ENCODE measurements around the gene TMEM131. TPM values are rescaled to one million over a fixed set of nuclear protein-coding genes. Genes with fewer than 3 reads are reported as not detected.

TMEM131 gene
- total and polyA plus RNA-seq, 2 of the 8 experiments (the other 6 are each of a cell fraction or from before 2014, with no cell fraction given): 9.7 to 22.9 TPM

DNA sequence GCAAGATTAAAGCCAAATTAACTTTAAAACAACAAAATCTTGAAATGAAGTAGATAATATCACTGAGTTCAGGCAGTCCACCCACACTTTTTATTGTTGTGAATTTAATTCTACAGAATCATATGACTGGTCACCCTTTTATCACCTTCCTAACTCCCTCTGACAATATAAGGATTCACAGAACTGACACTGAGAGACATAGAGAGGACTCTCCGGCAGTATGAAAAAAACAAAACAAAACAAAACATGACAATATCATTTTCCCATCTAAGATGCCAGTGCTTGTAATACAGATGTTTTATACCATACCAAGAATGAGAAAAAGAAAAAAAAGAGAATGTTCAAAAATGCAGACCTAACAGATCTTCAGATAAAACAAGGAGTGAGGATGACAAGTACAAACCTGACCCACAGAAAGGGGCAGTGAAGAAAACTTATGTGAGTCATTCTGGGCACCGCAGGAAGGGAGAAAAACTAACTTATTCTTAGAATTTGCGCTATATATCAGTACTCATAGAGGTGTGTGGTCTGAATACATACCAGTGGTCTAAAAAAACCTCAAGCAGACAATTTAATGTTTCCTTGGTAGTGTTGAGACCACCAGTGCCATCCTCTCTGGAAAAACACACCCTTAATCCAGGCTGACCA is 145.7 kb downstream of the TMEM131 start (continued):
- TF ChIP-seq, protein P1, sequence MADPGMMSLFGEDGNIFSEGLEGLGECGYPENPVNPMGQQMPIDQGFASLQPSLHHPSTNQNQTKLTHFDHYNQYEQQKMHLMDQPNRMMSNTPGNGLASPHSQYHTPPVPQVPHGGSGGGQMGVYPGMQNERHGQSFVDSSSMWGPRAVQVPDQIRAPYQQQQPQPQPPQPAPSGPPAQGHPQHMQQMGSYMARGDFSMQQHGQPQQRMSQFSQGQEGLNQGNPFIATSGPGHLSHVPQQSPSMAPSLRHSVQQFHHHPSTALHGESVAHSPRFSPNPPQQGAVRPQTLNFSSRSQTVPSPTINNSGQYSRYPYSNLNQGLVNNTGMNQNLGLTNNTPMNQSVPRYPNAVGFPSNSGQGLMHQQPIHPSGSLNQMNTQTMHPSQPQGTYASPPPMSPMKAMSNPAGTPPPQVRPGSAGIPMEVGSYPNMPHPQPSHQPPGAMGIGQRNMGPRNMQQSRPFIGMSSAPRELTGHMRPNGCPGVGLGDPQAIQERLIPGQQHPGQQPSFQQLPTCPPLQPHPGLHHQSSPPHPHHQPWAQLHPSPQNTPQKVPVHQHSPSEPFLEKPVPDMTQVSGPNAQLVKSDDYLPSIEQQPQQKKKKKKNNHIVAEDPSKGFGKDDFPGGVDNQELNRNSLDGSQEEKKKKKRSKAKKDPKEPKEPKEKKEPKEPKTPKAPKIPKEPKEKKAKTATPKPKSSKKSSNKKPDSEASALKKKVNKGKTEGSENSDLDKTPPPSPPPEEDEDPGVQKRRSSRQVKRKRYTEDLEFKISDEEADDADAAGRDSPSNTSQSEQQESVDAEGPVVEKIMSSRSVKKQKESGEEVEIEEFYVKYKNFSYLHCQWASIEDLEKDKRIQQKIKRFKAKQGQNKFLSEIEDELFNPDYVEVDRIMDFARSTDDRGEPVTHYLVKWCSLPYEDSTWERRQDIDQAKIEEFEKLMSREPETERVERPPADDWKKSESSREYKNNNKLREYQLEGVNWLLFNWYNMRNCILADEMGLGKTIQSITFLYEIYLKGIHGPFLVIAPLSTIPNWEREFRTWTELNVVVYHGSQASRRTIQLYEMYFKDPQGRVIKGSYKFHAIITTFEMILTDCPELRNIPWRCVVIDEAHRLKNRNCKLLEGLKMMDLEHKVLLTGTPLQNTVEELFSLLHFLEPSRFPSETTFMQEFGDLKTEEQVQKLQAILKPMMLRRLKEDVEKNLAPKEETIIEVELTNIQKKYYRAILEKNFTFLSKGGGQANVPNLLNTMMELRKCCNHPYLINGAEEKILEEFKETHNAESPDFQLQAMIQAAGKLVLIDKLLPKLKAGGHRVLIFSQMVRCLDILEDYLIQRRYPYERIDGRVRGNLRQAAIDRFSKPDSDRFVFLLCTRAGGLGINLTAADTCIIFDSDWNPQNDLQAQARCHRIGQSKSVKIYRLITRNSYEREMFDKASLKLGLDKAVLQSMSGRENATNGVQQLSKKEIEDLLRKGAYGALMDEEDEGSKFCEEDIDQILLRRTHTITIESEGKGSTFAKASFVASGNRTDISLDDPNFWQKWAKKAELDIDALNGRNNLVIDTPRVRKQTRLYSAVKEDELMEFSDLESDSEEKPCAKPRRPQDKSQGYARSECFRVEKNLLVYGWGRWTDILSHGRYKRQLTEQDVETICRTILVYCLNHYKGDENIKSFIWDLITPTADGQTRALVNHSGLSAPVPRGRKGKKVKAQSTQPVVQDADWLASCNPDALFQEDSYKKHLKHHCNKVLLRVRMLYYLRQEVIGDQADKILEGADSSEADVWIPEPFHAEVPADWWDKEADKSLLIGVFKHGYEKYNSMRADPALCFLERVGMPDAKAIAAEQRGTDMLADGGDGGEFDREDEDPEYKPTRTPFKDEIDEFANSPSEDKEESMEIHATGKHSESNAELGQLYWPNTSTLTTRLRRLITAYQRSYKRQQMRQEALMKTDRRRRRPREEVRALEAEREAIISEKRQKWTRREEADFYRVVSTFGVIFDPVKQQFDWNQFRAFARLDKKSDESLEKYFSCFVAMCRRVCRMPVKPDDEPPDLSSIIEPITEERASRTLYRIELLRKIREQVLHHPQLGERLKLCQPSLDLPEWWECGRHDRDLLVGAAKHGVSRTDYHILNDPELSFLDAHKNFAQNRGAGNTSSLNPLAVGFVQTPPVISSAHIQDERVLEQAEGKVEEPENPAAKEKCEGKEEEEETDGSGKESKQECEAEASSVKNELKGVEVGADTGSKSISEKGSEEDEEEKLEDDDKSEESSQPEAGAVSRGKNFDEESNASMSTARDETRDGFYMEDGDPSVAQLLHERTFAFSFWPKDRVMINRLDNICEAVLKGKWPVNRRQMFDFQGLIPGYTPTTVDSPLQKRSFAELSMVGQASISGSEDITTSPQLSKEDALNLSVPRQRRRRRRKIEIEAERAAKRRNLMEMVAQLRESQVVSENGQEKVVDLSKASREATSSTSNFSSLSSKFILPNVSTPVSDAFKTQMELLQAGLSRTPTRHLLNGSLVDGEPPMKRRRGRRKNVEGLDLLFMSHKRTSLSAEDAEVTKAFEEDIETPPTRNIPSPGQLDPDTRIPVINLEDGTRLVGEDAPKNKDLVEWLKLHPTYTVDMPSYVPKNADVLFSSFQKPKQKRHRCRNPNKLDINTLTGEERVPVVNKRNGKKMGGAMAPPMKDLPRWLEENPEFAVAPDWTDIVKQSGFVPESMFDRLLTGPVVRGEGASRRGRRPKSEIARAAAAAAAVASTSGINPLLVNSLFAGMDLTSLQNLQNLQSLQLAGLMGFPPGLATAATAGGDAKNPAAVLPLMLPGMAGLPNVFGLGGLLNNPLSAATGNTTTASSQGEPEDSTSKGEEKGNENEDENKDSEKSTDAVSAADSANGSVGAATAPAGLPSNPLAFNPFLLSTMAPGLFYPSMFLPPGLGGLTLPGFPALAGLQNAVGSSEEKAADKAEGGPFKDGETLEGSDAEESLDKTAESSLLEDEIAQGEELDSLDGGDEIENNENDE (IDR thresholded peaks at IDR 0.05; ENCODE audit: insufficient replicate concordance, low read length): no peak
- TF ChIP-seq SP2 (IDR thresholded peaks at IDR 0.05; ENCODE audit: low read length) (no peak), SAP30 (IDR thresholded peaks at IDR 0.05; ENCODE audit: insufficient read depth, insufficient replicate concordance, low read length) (no peak), BCL11A (IDR thresholded peaks at IDR 0.05; ENCODE audit: low read depth in 2 of 2, low read length in 2 of 2) (no peak), CHD2 (IDR thresholded peaks at IDR 0.05; ENCODE audit: low read length) (no peak), KDM5A (IDR thresholded peaks at IDR 0.05; ENCODE audit: low read length) (no peak), EP300 (IDR thresholded peaks at IDR 0.05; ENCODE audit: borderline replicate concordance in 1 of 2, low read depth in 2 of 2, low read length in 2 of 2) (no peak), CBX8 (IDR thresholded peaks at IDR 0.05; ENCODE audit: borderline replicate concordance, low read depth, low read length) (no peak), RBBP5 (IDR thresholded peaks at IDR 0.05; ENCODE audit: borderline replicate concordance, low read depth, low read length) (no peak), FOSL1 (IDR thresholded peaks at IDR 0.05; ENCODE audit: insufficient read depth, low read depth, low read length) (no peak)

Measured in H1 (cell line).